B cell (primary cell): ENCODE results near the gene ANO9. TPM values are rescaled to one million over a fixed set of nuclear protein-coding genes. Genes with fewer than 3 reads are reported as not detected.
"Not testable (repeated sequence)": the region's sequence is repeated elsewhere in the genome, so short reads cannot be mapped to it uniquely, and the experiment has no call there.

Experiments
- ATAC-seq: fragments of 200-7000 bp; cut with Tn5 transposase; one replicate; pipeline ENCODE4 v1.10.0; 2021; ENCODE audit warnings: low read depth, mild to moderate bottlenecking, moderate number of reproducible peaks, moderate library complexity
- CTCF ChIA-PET: fragments of 350-600 bp; sonication (Branson Sonifier 250); formaldehyde crosslinking; loops from one replicate; lab custom pipeline; 2021; ENCODE audit warnings: antibody characterized with exemption, inconsistent platforms; lab: Charles Lee
- POLR2A ChIA-PET: fragments of 350-600 bp; sonication (Branson Sonifier 250); formaldehyde crosslinking; loops from one replicate; lab custom pipeline; 2021; ENCODE audit warnings: antibody characterized with exemption; lab: Charles Lee
- DNase-seq: peaks from one replicate; pipeline ENCODE4 v3.0.0; 2013
- H2AFZ ChIP-seq: 2 replicates; pipeline ENCODE4 v1.6.1; 2012; ENCODE audit warnings: mild to moderate bottlenecking, low read depth, low read length; ENCODE audit not compliant: insufficient read depth, poor library complexity, severe bottlenecking
- H3K27ac ChIP-seq, 2 donors: 1 replicate in 1 of 2; 2 replicates in 1 of 2; pipeline ENCODE4 v1.5.1; 2012 to 2013; ENCODE audit warnings: low read length in 2 of 2, mild to moderate bottlenecking in 2 of 2, moderate library complexity in 1 of 2
- H3K27me3 ChIP-seq, 4 experiments: fragments of 200-600 bp in 1 of 4; sonication (generic) in 1 of 4; replicated peaks in 1 of 4; 1 replicate in 2 of 4; 2 replicates in 2 of 4; pipeline versions ENCODE4 v1.6.1 to v1.7.0; 2013 to 2016; ENCODE audit warnings: low read length in 3 of 4, mild to moderate bottlenecking in 2 of 4, mixed read lengths in 1 of 4, moderate library complexity in 1 of 4; ENCODE audit not compliant: insufficient read depth in 4 of 4, control insufficient read depth in 3 of 4; ENCODE audit errors: control extremely low read depth in 1 of 4
- H3K36me3 ChIP-seq, 2 experiments: replicated peaks in 1 of 2; 1 replicate in 1 of 2; 2 replicates in 1 of 2; pipeline versions ENCODE4 v1.6.1 to v1.7.1; 2013; ENCODE audit warnings: low read length in 1 of 2; ENCODE audit not compliant: insufficient read depth in 2 of 2, control insufficient read depth in 1 of 2; ENCODE audit errors: control extremely low read depth in 1 of 2, extremely low read depth in 1 of 2
- H3K4me1 ChIP-seq, 2 donors: fragments of 200-600 bp in 1 of 2; sonication (generic) in 1 of 2; 1 replicate in 1 of 2; 2 replicates in 1 of 2; pipeline versions ENCODE4 v1.5.1 to v1.6.1; 2013 to 2017; ENCODE audit warnings: low read length in 2 of 2; ENCODE audit not compliant: control insufficient read depth in 2 of 2, insufficient read depth in 2 of 2
- H3K4me2 ChIP-seq: replicated peaks from 2 replicates; pipeline ENCODE3; 2012; ENCODE audit warnings: mild to moderate bottlenecking, low read depth, low read length; ENCODE audit not compliant: poor library complexity, severe bottlenecking
- H3K4me3 ChIP-seq, 5 experiments: fragments of 200-600 bp in 1 of 5; sonication (generic) in 1 of 5; 1 replicate in 3 of 5; 2 replicates in 2 of 5; pipeline versions ENCODE4 v1.5.1 to v1.7.0; 2011 to 2016; ENCODE audit warnings: low read length in 4 of 5, mild to moderate bottlenecking in 4 of 5, low read depth in 2 of 5, control low read depth in 1 of 5, moderate library complexity in 1 of 5; ENCODE audit not compliant: insufficient read depth in 1 of 5; ENCODE audit errors: control extremely low read depth in 1 of 5, extremely low read depth in 1 of 5
- H3K79me2 ChIP-seq: fragments of 200-600 bp; sonication (generic); one replicate; pipeline ENCODE4 v1.6.0; 2016; ENCODE audit warnings: low read length; ENCODE audit not compliant: control insufficient read depth, insufficient read depth
- H3K9ac ChIP-seq: fragments of 200-600 bp; sonication (generic); 2 replicates; pipeline ENCODE4 v1.6.1; 2017; ENCODE audit warnings: mild to moderate bottlenecking, low read length, moderate library complexity
- H3K9me3 ChIP-seq, 3 donors: one replicate each; pipeline versions ENCODE4 v1.6.1 to v1.7.1; 2013; ENCODE audit warnings: low read length in 2 of 3; ENCODE audit not compliant: control insufficient read depth in 2 of 3, insufficient read depth in 1 of 3; ENCODE audit errors: control extremely low read depth in 1 of 3
- H4K20me1 ChIP-seq: 2 replicates; pipeline ENCODE4 v1.6.0; 2012; ENCODE audit warnings: mild to moderate bottlenecking, low read length; ENCODE audit not compliant: insufficient read depth, control insufficient read depth, poor library complexity, severe bottlenecking
- H3K27ac Mint-ChIP-seq: one replicate; pipeline ENCODE4 v1.8.0; 2021; ENCODE audit warnings: mixed read lengths
- H3K27me3 Mint-ChIP-seq: one replicate; pipeline ENCODE4 v1.8.0; 2021; ENCODE audit warnings: mixed read lengths
- H3K4me1 Mint-ChIP-seq: one replicate; pipeline ENCODE4 v1.8.0; 2021; ENCODE audit warnings: mixed read lengths
- H3K4me3 Mint-ChIP-seq: one replicate; pipeline ENCODE4 v1.8.0; 2021; ENCODE audit warnings: mixed read lengths
- H3K9me3 Mint-ChIP-seq: one replicate; pipeline ENCODE4 v1.8.0; 2022; ENCODE audit warnings: mixed read lengths; ENCODE audit not compliant: insufficient read depth
- CTCF ChIP-seq: fragments of 200-600 bp; IDR thresholded peaks from one replicate; pipeline ENCODE4 v1.8.0; 2022; ENCODE audit warnings: antibody characterized with exemption, mild to moderate bottlenecking
- EZH2 ChIP-seq: IDR thresholded peaks from 2 replicates; pipeline ENCODE4 v1.6.1; 2012; ENCODE audit warnings: borderline replicate concordance, low read depth, mild to moderate bottlenecking, moderate library complexity, low read length; ENCODE audit not compliant: insufficient read depth, poor library complexity, severe bottlenecking
- WGBS: methylation state at CpG from one replicate; pipeline ENCODE4 v1.1.5; 2013; ENCODE audit warnings: missing lambda C conversion rate; ENCODE audit not compliant: insufficient coverage; 5-methylcytosine and 5-hydroxymethylcytosine counted together
- intact Hi-C: fragments of 100-400 bp; cut with micrococcal nuclease; formaldehyde crosslinking; loops from one replicate; pipeline ENCODE4 v1.10.0; 2022
- polyA plus RNA-seq: library from polyadenylated mRNA; depleted of rRNA; stranded (reverse); fragments of >200 nt; gene quantifications from 2 replicates; pipeline ENCODE4 v1.2.3, GENCODE V29; 2012
- total RNA-seq, 2 donors: library from RNA; stranded (reverse); fragments of 120-200 nt in 1 of 2; gene quantifications; 1 replicate in 1 of 2; 2 replicates in 1 of 2; pipeline versions ENCODE4 v1.2.3 to v1.2.4, GENCODE V29; 2013 to 2022

The ANO9 gene
- total and polyA plus RNA-seq, 2 donors (not counting 1 experiment from before 2014, with no cell fraction given): 62.0 to 107 TPM

DNA sequence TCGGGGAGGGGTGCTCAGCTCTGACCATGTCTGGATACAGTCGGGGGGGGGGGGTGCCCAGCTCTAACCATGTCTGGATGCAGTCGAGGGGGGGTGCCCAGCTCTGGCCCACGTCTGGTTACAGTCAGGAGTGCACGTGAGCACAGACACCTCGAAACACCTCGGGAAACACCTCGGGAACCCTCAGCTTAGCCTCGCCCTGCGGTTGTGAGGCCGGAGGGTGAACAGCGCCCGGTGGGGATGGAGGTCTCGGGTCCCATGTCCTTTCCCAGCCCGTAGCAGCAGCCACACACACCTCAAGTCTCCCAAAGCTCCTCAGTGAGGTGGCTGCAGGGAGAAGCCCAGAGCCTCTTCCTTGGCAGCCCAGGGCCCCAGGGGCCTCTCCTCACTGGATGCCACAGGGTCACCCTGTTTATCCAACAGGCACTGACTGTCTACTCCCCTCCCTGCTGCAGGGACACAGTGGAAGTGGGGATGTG lies 29.1 kb downstream of the ANO9 start:
- H3K9me3 ChIP-seq: peaks cover 0 to 2% (median 0%) of the 10 kb centered on the region in 3 donors
- TF ChIP-seq EZH2: no peak
- TF ChIP-seq CTCF: no peak
- ATAC-seq: no peak
- Mint-ChIP-seq H3K27ac (no peak overlapping the region), H3K4me1 (peaks cover 26% of the 10 kb centered on the region), H3K4me3 (no peak overlapping the region), H3K9me3 (no peaks in the 10 kb centered on the region), H3K27me3 (no peaks in the 10 kb centered on the region)
- peak overlapping the region; percentile 35 for H3K4me2 ChIP-seq
- H3K79me2 ChIP-seq: peaks cover 13% of the 10 kb centered on the region
- intact Hi-C loops: no loop called here
- H3K4me3 ChIP-seq: no peak overlapping the region
- H3K27ac ChIP-seq: no peak overlapping the region
- peaks cover 5% of the 10 kb centered on the region for H4K20me1 ChIP-seq
- WGBS: 92% methylated on average over 13 of the region's 15 CpGs
- H3K9ac ChIP-seq: no peak overlapping the region
- no peaks in the 10 kb centered on the region for H3K27me3 ChIP-seq
- H2AFZ ChIP-seq: no peak overlapping the region
- no peak for DNase-seq
- ChIA-PET POLR2A (interaction anchor here (0.5 to 0.6 kb wide), 2 partner anchors 24 to 123 kb away, joined by 3 read pairs; partner anchors contain the start of gene HRAS), CTCF (no interaction called here)
- no peaks in the 10 kb centered on the region for H3K36me3 ChIP-seq
- H3K4me1 ChIP-seq: peaks cover 24 to 40% of the 10 kb centered on the region in 2 donors

- H3K4me3 Mint-ChIP-seq, H3K9me3 Mint-ChIP-seq, intact Hi-C loops, H3K27me3 Mint-ChIP-seq, H3K9ac ChIP-seq, ATAC-seq, H3K36me3 ChIP-seq, H2AFZ ChIP-seq, H4K20me1 ChIP-seq, H3K4me2 ChIP-seq, H3K27me3 ChIP-seq, H3K9me3 ChIP-seq, H3K27ac Mint-ChIP-seq, DNase-seq, CTCF ChIA-PET, H3K27ac ChIP-seq, H3K4me3 ChIP-seq: not testable (repeated sequence)
- Histone ChIP-seq H3K79me2 (peaks cover 13% of the 10 kb centered on the region), H3K4me1 (peaks cover 26 to 43% of the 10 kb centered on the region in 2 donors)
- 100% methylated on average over 1 of the region's 11 CpGs for WGBS
- peaks cover 26% of the 10 kb centered on the region for H3K4me1 Mint-ChIP-seq
- POLR2A ChIA-PET: interaction anchor here (0.7 kb wide), 1 partner anchor 1888 kb away, joined by 3 read pairs; no protein-coding TSS in a partner anchor
Measured at GRCh38 chr11:411520-411919, 30.3 kb downstream of the ANO9 start.

GRCh38 chr11:410711-411110 lies 31.1 kb downstream of the ANO9 start:
- H3K9ac ChIP-seq, H3K9me3 ChIP-seq, H3K27ac ChIP-seq, H2AFZ ChIP-seq, DNase-seq, H3K4me3 ChIP-seq, H3K9me3 Mint-ChIP-seq, H3K4me3 Mint-ChIP-seq, ATAC-seq, H3K27me3 ChIP-seq, CTCF ChIA-PET, H3K4me2 ChIP-seq, H3K27me3 Mint-ChIP-seq, H4K20me1 ChIP-seq, H3K27ac Mint-ChIP-seq, intact Hi-C loops, H3K36me3 ChIP-seq: not testable (repeated sequence)
- peaks cover 23 to 44% of the 10 kb centered on the region in 2 donors for H3K4me1 ChIP-seq
- POLR2A ChIA-PET: interaction anchor here (0.7 to 0.8 kb wide), 2 partner anchors 432 to 1889 kb away, joined by 3 to 9 read pairs; partner anchors contain the start of gene TSPAN4
- peaks cover 20% of the 10 kb centered on the region for H3K4me1 Mint-ChIP-seq
- WGBS: 100% methylated on average over 6 of the region's 13 CpGs
- H3K79me2 ChIP-seq: peaks cover 13% of the 10 kb centered on the region
